HepG2 (cell line): ENCODE data around the gene FOXN3. TPM values are rescaled to one million over a fixed set of nuclear protein-coding genes. Genes with fewer than 3 reads are reported as not detected.

Experiments
- ATAC-seq: fragments of 200-7000 bp; cut with Tn5 transposase; 3 replicates; pipeline ENCODE4 v1.9.1; 2020; ENCODE audit warnings: mild to moderate bottlenecking, moderate library complexity
- BruUV-seq: library from RNA; stranded (reverse); fragments of 400-500 nt; replicated peaks from 2 replicates; lab custom pipeline; 2021; lab: Mats Ljungman, UMichigan
- CTCF ChIA-PET: fragments of 300-600 bp; formaldehyde crosslinking; extraction: SDS; loops from one replicate; lab custom pipeline; 2021; ENCODE audit warnings: low total read pairs, inconsistent platforms, low intra/inter-chr PET ratio; lab: Yijun Ruan, JAX
- POLR2A ChIA-PET: fragments of 350-600 bp; sonication (Branson Sonifier 250); formaldehyde crosslinking; loops from one replicate; lab custom pipeline; 2020; ENCODE audit warnings: antibody characterized with exemption, inconsistent platforms; lab: Yijun Ruan, JAX
- DNase-seq: peaks from one replicate; pipeline ENCODE4 v3.0.0-alpha.2; 2015; ENCODE audit warnings: low spot score
- FAIRE-seq: peaks from 3 replicates; lab custom pipeline; 2011; peaks lifted over from hg19 to GRCh38; lab: Jason Lieb, UNC
- H2AFZ ChIP-seq: one replicate; pipeline ENCODE4 v1.6.1; 2011; ENCODE audit warnings: low read length, inconsistent platforms
- H3K27ac ChIP-seq: fragments of 300-600 bp; 3 replicates; pipeline ENCODE4 v1.8.0; 2011; ENCODE audit warnings: mixed run types, mild to moderate bottlenecking, mixed read lengths, low read length, inconsistent platforms; ENCODE audit not compliant: insufficient read depth; ENCODE audit errors: extremely low read length
- H3K27me3 ChIP-seq, 2 experiments: fragments of 200-600 bp in 1 of 2; 2 replicates in 1 of 2; 3 replicates in 1 of 2; pipeline versions ENCODE4 v1.6.0 to v1.8.0; 2011; ENCODE audit warnings: low read length in 2 of 2, mild to moderate bottlenecking in 2 of 2, moderate library complexity in 2 of 2, inconsistent platforms in 1 of 2; ENCODE audit not compliant: insufficient read depth in 2 of 2, control insufficient read depth in 1 of 2
- H3K36me3 ChIP-seq, 2 experiments: fragments of 200-600 bp in 1 of 2; replicated peaks in 1 of 2; 2 replicates in 1 of 2; 3 replicates in 1 of 2; pipeline versions ENCODE4 v1.5.1 to v1.8.0; 2011; ENCODE audit warnings: low read length in 2 of 2, inconsistent platforms in 1 of 2; ENCODE audit not compliant: insufficient read depth in 2 of 2, control insufficient read depth in 1 of 2
- H3K4me1 ChIP-seq: 2 replicates; pipeline ENCODE4 v1.5.1; 2012; ENCODE audit warnings: low read length, inconsistent platforms; ENCODE audit not compliant: insufficient read depth
- H3K4me2 ChIP-seq: 2 replicates; pipeline ENCODE4 v1.6.0; 2011; ENCODE audit warnings: low read depth, low read length, inconsistent platforms
- H3K4me3 ChIP-seq, 3 experiments: fragments of 200-600 bp in 1 of 3; sonication (generic), shearing (Covaris generic) in 1 of 3; replicated peaks in 1 of 3; 2 replicates each; pipeline ENCODE4 v1.5.1; 2011 to 2016; ENCODE audit warnings: low read length in 3 of 3, inconsistent platforms in 2 of 3, low read depth in 2 of 3, mild to moderate bottlenecking in 2 of 3, control low read depth in 1 of 3, mixed read lengths in 1 of 3; ENCODE audit not compliant: insufficient read depth in 1 of 3
- H3K79me2 ChIP-seq: one replicate; pipeline ENCODE4 v1.6.1; 2011; ENCODE audit warnings: low read length, inconsistent platforms; ENCODE audit not compliant: insufficient read depth
- H3K9ac ChIP-seq: 2 replicates; pipeline ENCODE4 v1.6.0; 2011; ENCODE audit warnings: mild to moderate bottlenecking, low read depth, low read length, inconsistent platforms; ENCODE audit not compliant: insufficient read depth
- H3K9me3 ChIP-seq: 2 replicates; pipeline ENCODE4 v1.5.1; 2012; ENCODE audit warnings: mild to moderate bottlenecking, low read length
- H4K20me1 ChIP-seq: 2 replicates; pipeline ENCODE4 v1.6.0; 2011; ENCODE audit warnings: inconsistent platforms, mild to moderate bottlenecking, low read length, moderate library complexity; ENCODE audit not compliant: insufficient read depth
- AGO1 ChIP-seq: fragments of 200-400 bp; formaldehyde crosslinking; IDR thresholded peaks from 2 replicates; pipeline ENCODE4 v1.6.1; 2017; ENCODE audit warnings: mild to moderate bottlenecking, low read depth, low read length, moderate library complexity; ENCODE audit not compliant: poor library complexity, severe bottlenecking
- CBX1 ChIP-seq: IDR thresholded peaks from one replicate; pipeline ENCODE4 v1.6.1; 2016; ENCODE audit warnings: antibody characterized with exemption, low read depth
- ELF1 ChIP-seq: sonication (generic); formaldehyde crosslinking; IDR thresholded peaks from 2 replicates; pipeline ENCODE4 v1.4.0; 2020; ENCODE audit warnings: missing genetic modification reagents
- FOXA3 ChIP-seq: IDR thresholded peaks from 2 replicates; pipeline ENCODE4 v1.6.1; 2016; ENCODE audit warnings: missing genetic modification reagents, missing compliant biosample characterization
- HNF4A ChIP-seq: sonication (generic); formaldehyde crosslinking; IDR thresholded peaks from 2 replicates; pipeline ENCODE4 v1.4.0; 2020; ENCODE audit warnings: missing genetic modification reagents
- PLRG1 ChIP-seq: fragments of 450-650 bp; conservative IDR thresholded peaks from 2 replicates; pipeline ENCODE4 v1.6.1; 2016
- SIN3A ChIP-seq: IDR thresholded peaks from 2 replicates; pipeline ENCODE4 v1.6.1; 2011; ENCODE audit warnings: low read depth, mild to moderate bottlenecking, control low read depth, low read length, borderline replicate concordance
- SP1 ChIP-seq, 2 experiments: fragments of 450-650 bp in 1 of 2; sonication (generic) in 1 of 2; formaldehyde crosslinking in 1 of 2; IDR thresholded peaks; 2 replicates each; pipeline versions ENCODE4 v1.4.0 to v1.6.1; 2016 to 2020; ENCODE audit warnings: missing genetic modification reagents in 1 of 2
- TCF7L2 ChIP-seq: IDR thresholded peaks from 2 replicates; pipeline ENCODE4 v1.6.1; 2011; ENCODE audit warnings: mild to moderate bottlenecking, low read depth, low read length, moderate library complexity
- ZNF776 ChIP-seq: sonication (generic); formaldehyde crosslinking; IDR thresholded peaks from 2 replicates; pipeline ENCODE4 v1.4.0; 2020; ENCODE audit warnings: mild to moderate bottlenecking, missing genetic modification reagents
- ZSCAN31 ChIP-seq: sonication (generic); formaldehyde crosslinking; IDR thresholded peaks from 2 replicates; pipeline ENCODE4 v1.5.0; 2020; ENCODE audit warnings: low read depth, mild to moderate bottlenecking, missing genetic modification reagents
- WGBS: methylation state at CpG from one replicate; pipeline ENCODE4 v1.1.6; 2017; ENCODE audit warnings: low lambda C conversion rate; 5-methylcytosine and 5-hydroxymethylcytosine counted together
- in situ Hi-C: cut with HindIII; loops from 2 replicates; pipeline ENCODE4 v1.10.0; 2017; ENCODE audit warnings: low pct_unique_long_range_greater_than_20kb; ENCODE audit not compliant: extremely low pct_ligation_motif_present
- intact Hi-C: fragments of 100-400 bp; cut with micrococcal nuclease; formaldehyde crosslinking; loops from one replicate; pipeline ENCODE4 v1.10.0; 2022; ENCODE audit not compliant: unreplicated experiment
- polyA plus RNA-seq, 8 experiments: library from polyadenylated mRNA; depleted of rRNA in 3 of 8; stranded (reverse) in 7 of 8; unstranded in 1 of 8; fragments of >200 nt; fragmentation: Illumina TruSeq in 4 of 8; extraction: Trizol in 4 of 8; gene quantifications; 2 replicates each; pipeline versions ENCODE4 v1.2.1 to v1.2.3, GENCODE V29; 2011 to 2016; ENCODE audit warnings: low read depth in 4 of 8, missing spikeins in 1 of 8, mixed read lengths in 1 of 8; ENCODE audit not compliant: insufficient read depth in 1 of 8
- total RNA-seq, 5 experiments: library from RNA; depleted of rRNA; stranded (reverse); fragments of >200 nt; fragmentation: Illumina TruSeq; extraction: Trizol; gene quantifications; 2 replicates each; pipeline ENCODE4 v1.2.3, GENCODE V29; 2016; ENCODE audit warnings: low read depth in 1 of 5
- TF ChIP-seq, protein P1 (sequence below): sonication (generic); formaldehyde crosslinking; IDR thresholded peaks from 2 replicates; pipeline ENCODE4 v1.8.1; 2023; ENCODE audit warnings: mild to moderate bottlenecking, missing genetic modification reagents
- TF ChIP-seq, protein P2 (sequence below): sonication (generic); formaldehyde crosslinking; IDR thresholded peaks from 2 replicates; pipeline ENCODE4 v1.5.1; 2020; ENCODE audit warnings: missing genetic modification reagents, mild to moderate bottlenecking, borderline replicate concordance

The FOXN3 gene
- total and polyA plus RNA-seq, 2 of the 13 experiments (the other 11 are each of a cell fraction or from before 2014, with no cell fraction given): 32.4 to 70.2 TPM

DNA sequence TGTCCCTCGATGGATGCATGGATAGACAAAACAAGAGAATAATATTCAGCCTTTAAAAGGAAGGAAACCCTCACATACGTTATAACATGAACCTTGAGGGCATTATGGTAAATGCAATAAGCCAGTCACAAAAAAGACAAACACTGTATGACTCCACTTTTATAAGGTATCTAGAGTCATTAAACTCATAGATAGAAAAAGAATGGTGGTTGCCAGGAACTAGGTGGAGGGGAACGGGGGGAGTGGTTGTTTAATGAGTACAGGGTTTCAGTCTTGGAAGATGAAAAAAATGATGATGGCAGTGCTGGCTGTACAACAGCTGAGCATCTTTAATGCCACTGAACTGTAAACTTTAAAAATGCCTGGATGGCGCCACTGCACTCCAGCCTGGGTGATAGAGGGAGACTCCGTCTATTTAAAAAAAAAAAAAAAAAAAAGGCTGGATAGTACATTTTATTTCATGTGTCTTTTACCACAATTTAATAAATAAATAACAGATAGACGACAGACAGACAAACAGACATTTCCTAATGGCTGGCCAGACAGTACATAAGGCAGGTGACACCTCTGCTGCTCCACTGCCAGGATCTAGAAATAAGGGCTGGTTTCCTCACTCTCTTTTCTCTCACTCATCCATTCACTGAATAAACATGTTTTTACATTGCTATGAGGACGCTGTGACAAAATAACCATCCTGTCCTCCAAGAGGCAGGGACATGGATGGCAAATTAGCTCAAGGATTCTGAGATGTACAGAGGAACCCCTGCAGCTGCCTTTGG, 118.8 kb downstream of the FOXN3 start:
- H3K4me1 ChIP-seq: peaks cover 28% of the 10 kb centered on the region
- no peaks in the 10 kb centered on the region for H3K27me3 ChIP-seq
- no peak for TF ChIP-seq ELF1 (CRISPR knock-in tag)
- no peak for TF ChIP-seq FOXA3 (CRISPR knock-in tag)
- no peak for TF ChIP-seq PLRG1
- no peak for TF ChIP-seq CBX1
- TF ChIP-seq, protein P1, sequence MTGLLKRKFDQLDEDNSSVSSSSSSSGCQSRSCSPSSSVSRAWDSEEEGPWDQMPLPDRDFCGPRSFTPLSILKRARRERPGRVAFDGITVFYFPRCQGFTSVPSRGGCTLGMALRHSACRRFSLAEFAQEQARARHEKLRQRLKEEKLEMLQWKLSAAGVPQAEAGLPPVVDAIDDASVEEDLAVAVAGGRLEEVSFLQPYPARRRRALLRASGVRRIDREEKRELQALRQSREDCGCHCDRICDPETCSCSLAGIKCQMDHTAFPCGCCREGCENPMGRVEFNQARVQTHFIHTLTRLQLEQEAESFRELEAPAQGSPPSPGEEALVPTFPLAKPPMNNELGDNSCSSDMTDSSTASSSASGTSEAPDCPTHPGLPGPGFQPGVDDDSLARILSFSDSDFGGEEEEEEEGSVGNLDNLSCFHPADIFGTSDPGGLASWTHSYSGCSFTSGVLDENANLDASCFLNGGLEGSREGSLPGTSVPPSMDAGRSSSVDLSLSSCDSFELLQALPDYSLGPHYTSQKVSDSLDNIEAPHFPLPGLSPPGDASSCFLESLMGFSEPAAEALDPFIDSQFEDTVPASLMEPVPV (CRISPR knock-in tag): no peak
- TF ChIP-seq SIN3A: no peak
- no peak for TF ChIP-seq TCF7L2
- TF ChIP-seq ZSCAN31 (CRISPR knock-in tag): no peak
- no peak for TF ChIP-seq AGO1
- no peak for TF ChIP-seq ZNF776 (CRISPR knock-in tag)
- TF ChIP-seq, protein P2, sequence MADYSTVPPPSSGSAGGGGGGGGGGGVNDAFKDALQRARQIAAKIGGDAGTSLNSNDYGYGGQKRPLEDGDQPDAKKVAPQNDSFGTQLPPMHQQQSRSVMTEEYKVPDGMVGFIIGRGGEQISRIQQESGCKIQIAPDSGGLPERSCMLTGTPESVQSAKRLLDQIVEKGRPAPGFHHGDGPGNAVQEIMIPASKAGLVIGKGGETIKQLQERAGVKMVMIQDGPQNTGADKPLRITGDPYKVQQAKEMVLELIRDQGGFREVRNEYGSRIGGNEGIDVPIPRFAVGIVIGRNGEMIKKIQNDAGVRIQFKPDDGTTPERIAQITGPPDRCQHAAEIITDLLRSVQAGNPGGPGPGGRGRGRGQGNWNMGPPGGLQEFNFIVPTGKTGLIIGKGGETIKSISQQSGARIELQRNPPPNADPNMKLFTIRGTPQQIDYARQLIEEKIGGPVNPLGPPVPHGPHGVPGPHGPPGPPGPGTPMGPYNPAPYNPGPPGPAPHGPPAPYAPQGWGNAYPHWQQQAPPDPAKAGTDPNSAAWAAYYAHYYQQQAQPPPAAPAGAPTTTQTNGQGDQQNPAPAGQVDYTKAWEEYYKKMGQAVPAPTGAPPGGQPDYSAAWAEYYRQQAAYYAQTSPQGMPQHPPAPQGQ (CRISPR knock-in tag): no peak
- no peak for TF ChIP-seq SP1 (IDR thresholded peaks at IDR 0.05)
- TF ChIP-seq SP1 (CRISPR knock-in tag; IDR thresholded peaks at IDR 0.05): no peak
- no peak for TF ChIP-seq HNF4A (CRISPR knock-in tag)
- H3K9me3 ChIP-seq: no peaks in the 10 kb centered on the region
- BruUV-seq: no TSS peak
- no peak for ATAC-seq
- H3K79me2 ChIP-seq: peaks cover 48% of the 10 kb centered on the region
- 96% methylated on average over 7 of the region's 7 CpGs for WGBS
- no peak overlapping the region for H3K4me2 ChIP-seq
- H3K9ac ChIP-seq: no peak overlapping the region
- H4K20me1 ChIP-seq: peaks cover 9% of the 10 kb centered on the region; the same call in 1 of the 2 replicates
- peaks cover 16 to 56% of the 10 kb centered on the region in 2 experiments for H3K36me3 ChIP-seq
- CTCF ChIA-PET: no interaction called here
- no peak overlapping the region for H3K4me3 ChIP-seq
- intact Hi-C loops: no loop called here
- in situ Hi-C loops: no loop called here
- H3K27ac ChIP-seq: no peak overlapping the region
- H2AFZ ChIP-seq: no peak overlapping the region
- FAIRE-seq: no peak
- no peak for DNase-seq
- POLR2A ChIA-PET: no interaction called here
